ENCODE measurements around the gene MYO1D. TPM values are rescaled to one million over a fixed set of nuclear protein-coding genes. Genes with fewer than 3 reads are reported as not detected.
"Not testable (repeated sequence)": the region's sequence is repeated elsewhere in the genome, so short reads cannot be mapped to it uniquely, and the experiment has no call there.

The MYO1D gene
- total RNA-seq, 1 donor from 2014 or later: 5.5 TPM

DNA sequence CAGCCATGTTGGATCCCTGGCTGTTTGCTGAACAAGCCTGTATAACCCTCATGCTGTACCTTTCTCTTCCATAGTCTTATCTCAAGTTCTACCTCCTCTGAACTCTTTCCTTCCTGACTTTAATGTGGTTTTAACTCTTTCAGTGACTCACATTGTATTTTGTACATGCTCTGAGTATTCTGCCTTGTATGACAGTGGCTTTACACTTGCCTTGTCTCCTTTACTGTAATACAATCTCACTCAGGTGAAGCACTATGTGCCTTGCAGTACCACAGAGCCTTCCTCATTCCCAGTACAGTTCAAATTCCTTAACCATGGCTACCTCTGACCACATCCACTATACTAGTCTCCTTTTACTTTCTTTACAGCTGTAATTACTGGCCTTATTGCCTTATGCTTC is 418.6 kb downstream of the MYO1D start:
- TF ChIP-seq CTCF (IDR thresholded peaks at IDR 0.05; ENCODE audit: borderline replicate concordance): no peak
- Histone ChIP-seq H3K4me3 (no peak overlapping the region), H3K4me1 (peaks cover 18% of the 10 kb centered on the region), H3K27me3 (ENCODE audit: low read depth) (no peaks in the 10 kb centered on the region), H3K9me3 (replicated peaks) (no peaks in the 10 kb centered on the region), H3K36me3 (peaks cover 89% of the 10 kb centered on the region), H3K27ac (replicated peaks) (no peak overlapping the region)
- DNase-seq: no peak
- intact Hi-C loops (cut with micrococcal nuclease): no loop called here

DNA sequence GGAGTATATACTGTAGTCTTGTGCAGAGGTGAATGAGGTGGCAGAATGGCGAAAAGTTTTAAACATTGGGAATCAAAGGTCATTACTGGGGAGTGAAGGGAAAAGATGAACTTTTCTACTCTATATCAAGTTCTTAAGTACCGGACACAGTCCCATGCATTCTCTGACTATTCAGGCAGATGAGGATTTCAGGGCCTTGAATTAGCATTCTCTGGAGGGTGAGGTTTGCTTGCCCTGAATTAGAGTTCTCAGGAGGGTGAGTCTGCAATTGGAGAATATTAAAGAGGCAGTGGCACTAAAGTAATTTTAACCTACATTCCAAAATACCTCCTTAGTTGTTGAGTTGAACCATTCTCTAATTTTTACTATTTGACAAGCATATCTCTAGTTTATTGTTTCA is 423.6 kb downstream of the MYO1D start:
- Histone ChIP-seq H3K27me3 (ENCODE audit: low read depth) (no peaks in the 10 kb centered on the region), H3K9me3 (replicated peaks) (no peaks in the 10 kb centered on the region), H3K36me3 (peaks cover 97% of the 10 kb centered on the region), H3K27ac (replicated peaks) (no peak overlapping the region), H3K4me3 (no peak overlapping the region), H3K4me1 (peaks cover 33% of the 10 kb centered on the region)
- intact Hi-C loops (cut with micrococcal nuclease): no loop called here
- DNase-seq: no peak
- TF ChIP-seq CTCF (IDR thresholded peaks at IDR 0.05; ENCODE audit: borderline replicate concordance): no peak

DNA sequence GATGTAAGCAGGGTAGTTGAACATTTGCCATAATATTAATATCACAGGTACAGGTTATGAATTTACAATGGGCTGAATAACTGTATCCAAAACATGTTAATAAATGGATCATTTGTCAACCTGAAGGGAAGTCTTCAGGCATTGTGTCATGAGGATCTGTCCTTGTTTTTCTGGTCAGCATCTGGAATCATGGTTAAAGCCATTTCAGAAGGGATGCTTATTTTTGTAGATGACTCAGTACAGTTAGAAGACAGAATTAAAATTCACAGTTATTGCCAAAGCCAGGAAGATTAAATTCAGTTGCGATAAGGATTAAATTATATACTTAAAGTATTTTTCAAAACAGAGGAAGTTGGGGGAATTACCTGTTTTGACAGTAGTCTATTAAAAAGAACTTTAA is 424.6 kb downstream of the MYO1D start:
- no peaks in the 10 kb centered on the region for H3K9me3 ChIP-seq (replicated peaks)
- H3K4me3 ChIP-seq: no peak overlapping the region
- no peak overlapping the region for H3K27ac ChIP-seq (replicated peaks)
- DNase-seq: no peak
- intact Hi-C loops (cut with micrococcal nuclease): no loop called here
- no peaks in the 10 kb centered on the region for H3K27me3 ChIP-seq (ENCODE audit: low read depth)
- TF ChIP-seq CTCF (IDR thresholded peaks at IDR 0.05; ENCODE audit: borderline replicate concordance): no peak
- peaks cover 34% of the 10 kb centered on the region for H3K4me1 ChIP-seq
- peaks cover 98% of the 10 kb centered on the region for H3K36me3 ChIP-seq

DNA sequence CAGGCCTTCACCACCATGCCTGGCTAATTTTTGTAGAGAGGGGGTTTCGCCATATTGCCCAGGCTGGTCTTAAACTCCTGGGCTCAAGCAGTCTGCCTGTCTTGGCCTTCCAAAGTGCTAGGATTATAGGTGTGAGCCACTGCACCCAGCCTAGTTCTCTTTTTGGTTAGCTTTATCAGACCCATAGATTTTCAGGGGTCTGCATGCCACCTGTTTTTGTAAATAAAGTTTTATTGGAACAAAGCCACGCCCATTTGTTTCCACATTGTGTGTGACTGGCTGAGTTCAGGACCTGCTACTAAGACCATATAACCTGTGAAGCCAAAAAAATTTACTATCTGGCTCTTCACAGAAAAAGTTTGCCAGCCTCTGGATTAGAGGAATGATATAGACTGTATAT is 425.0 kb downstream of the MYO1D start:
- Histone ChIP-seq H3K36me3 (peaks cover 98% of the 10 kb centered on the region), H3K4me3 (no peak overlapping the region), H3K27ac (replicated peaks) (no peak overlapping the region), H3K27me3 (ENCODE audit: low read depth) (no peaks in the 10 kb centered on the region), H3K4me1 (peaks cover 38% of the 10 kb centered on the region), H3K9me3 (replicated peaks) (no peaks in the 10 kb centered on the region)
- intact Hi-C loops (cut with micrococcal nuclease): no loop called here
- TF ChIP-seq CTCF (IDR thresholded peaks at IDR 0.05; ENCODE audit: borderline replicate concordance): no peak
- no peak for DNase-seq

DNA sequence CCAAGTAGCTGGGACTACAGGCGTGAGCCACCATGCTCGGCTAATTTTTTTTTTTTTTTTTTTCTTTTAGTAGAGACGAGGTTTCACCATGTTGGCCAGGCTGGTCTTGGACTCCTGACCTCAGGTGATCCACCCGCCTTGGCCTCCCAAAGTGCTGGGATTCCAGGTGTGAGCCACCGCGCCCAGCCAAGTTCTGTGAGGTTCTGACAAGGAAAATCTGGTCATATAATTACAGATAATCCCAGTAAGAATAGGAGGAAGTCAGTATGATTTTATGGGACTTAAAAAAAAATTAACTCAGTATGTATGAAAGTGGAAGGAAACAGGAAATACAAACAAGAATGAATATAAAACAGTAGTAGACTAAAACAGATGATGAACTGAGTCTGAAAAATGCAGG is 426.5 kb downstream of the MYO1D start:
- not testable (repeated sequence) for H3K27ac ChIP-seq (replicated peaks); DNase-seq
- peaks cover 85% of the 10 kb centered on the region for H3K36me3 ChIP-seq

GRCh38 chr17:32449963-32450362 is 427.0 kb downstream of the MYO1D start:
- DNase-seq: no peak
- intact Hi-C loops (cut with micrococcal nuclease): no loop called here
- Histone ChIP-seq H3K9me3 (replicated peaks) (no peaks in the 10 kb centered on the region), H3K4me3 (no peak overlapping the region), H3K27me3 (ENCODE audit: low read depth) (no peaks in the 10 kb centered on the region), H3K36me3 (peaks cover 81% of the 10 kb centered on the region), H3K27ac (replicated peaks) (no peak overlapping the region), H3K4me1 (peaks cover 57% of the 10 kb centered on the region)
- TF ChIP-seq CTCF (IDR thresholded peaks at IDR 0.05; ENCODE audit: borderline replicate concordance): no peak

More for the DNA sequence above, 426.5 kb downstream of the MYO1D start:
- peaks cover 53% of the 10 kb centered on the region for H3K4me1 ChIP-seq
- intact Hi-C loops (cut with micrococcal nuclease); H3K4me3 ChIP-seq; H3K9me3 ChIP-seq (replicated peaks); H3K27me3 ChIP-seq (ENCODE audit: low read depth): not testable (repeated sequence)

Measured in left ventricle myocardium inferior (tissue), 1 donor.